SK-N-SH treated with all-trans-retinoic acid at 6 μM for 48 hours (cell line): Measurements from ENCODE around the gene PIK3R3.
A peak's percentile ranks its signal among the peaks of the same experiment; 100 is the strongest.

Experiments
- ATAC-seq: fragments of 200-7000 bp; cut with Tn5 transposase; 3 replicates; pipeline ENCODE4 v1.9.1; 2020; ENCODE audit warnings: mild to moderate bottlenecking, moderate library complexity
- ARNTL ChIP-seq: fragments of 450-650 bp; formaldehyde crosslinking; IDR thresholded peaks from 2 replicates; pipeline ENCODE4 v1.5.0; 2020; ENCODE audit warnings: low read depth, mild to moderate bottlenecking, moderate library complexity, borderline replicate concordance
- BACH2 ChIP-seq: fragments of 250-450 bp; sonication (Bioruptor Pico); IDR thresholded peaks from 2 replicates; pipeline ENCODE4 v1.9.0; 2021; ENCODE audit warnings: mild to moderate bottlenecking, borderline replicate concordance
- CREB5 ChIP-seq: fragments of 250-450 bp; sonication (Bioruptor Pico); IDR thresholded peaks from 2 replicates; pipeline ENCODE4 v1.5.1; 2020; ENCODE audit warnings: low read depth, mild to moderate bottlenecking, moderate library complexity
- CSDC2 ChIP-seq: fragments of 250-450 bp; sonication (Bioruptor Pico); IDR thresholded peaks from 2 replicates; pipeline ENCODE4 v1.5.0; 2020; ENCODE audit warnings: mild to moderate bottlenecking, moderate library complexity
- ESRRG ChIP-seq: fragments of 250-450 bp; sonication (Bioruptor Pico); IDR thresholded peaks from 2 replicates; pipeline ENCODE4 v1.6.1; 2021; ENCODE audit warnings: mild to moderate bottlenecking
- GLIS3 ChIP-seq: fragments of 250-450 bp; sonication (Bioruptor Pico); IDR thresholded peaks from 2 replicates; pipeline ENCODE4 v1.5.0; 2020; ENCODE audit warnings: mild to moderate bottlenecking, moderate library complexity
- OSR1 ChIP-seq: fragments of 250-450 bp; sonication (Bioruptor Pico); IDR thresholded peaks from 2 replicates; pipeline ENCODE4 v1.8.0; 2022; ENCODE audit warnings: moderate library complexity, mild to moderate bottlenecking, inconsistent platforms
- PATZ1 ChIP-seq: fragments of 250-450 bp; sonication (Bioruptor Pico); IDR thresholded peaks from 2 replicates; pipeline ENCODE4 v1.8.0; 2020; ENCODE audit warnings: mild to moderate bottlenecking, moderate library complexity, borderline replicate concordance
- PPARA ChIP-seq: fragments of 250-450 bp; sonication (Bioruptor Pico); IDR thresholded peaks from 2 replicates; pipeline ENCODE4 v1.5.0; 2020; ENCODE audit warnings: mild to moderate bottlenecking, borderline replicate concordance
- RARB ChIP-seq: fragments of 250-450 bp; sonication (Bioruptor Pico); IDR thresholded peaks from 2 replicates; pipeline ENCODE4 v1.8.0; 2021; ENCODE audit warnings: mild to moderate bottlenecking, moderate library complexity
- SNAI2 ChIP-seq: fragments of 250-450 bp; sonication (Bioruptor Pico); IDR thresholded peaks from 2 replicates; pipeline ENCODE4 v1.5.0; 2020; ENCODE audit warnings: mild to moderate bottlenecking, moderate library complexity
- TCF4 ChIP-seq: fragments of 250-450 bp; sonication (Bioruptor Pico); IDR thresholded peaks from 2 replicates; pipeline ENCODE4 v1.8.0; 2021; ENCODE audit warnings: mild to moderate bottlenecking, moderate library complexity, borderline replicate concordance
- TOX ChIP-seq: fragments of 250-450 bp; sonication (Bioruptor Pico); IDR thresholded peaks from 2 replicates; pipeline ENCODE4 v1.8.0; 2021; ENCODE audit warnings: mild to moderate bottlenecking, moderate library complexity, borderline replicate concordance
- TSHZ2 ChIP-seq: fragments of 250-450 bp; sonication (Bioruptor Pico); IDR thresholded peaks from 2 replicates; pipeline ENCODE4 v1.5.0; 2020; ENCODE audit warnings: mild to moderate bottlenecking, moderate library complexity
- ZC3H10 ChIP-seq: fragments of 250-450 bp; sonication (Bioruptor Pico); IDR thresholded peaks from 2 replicates; pipeline ENCODE4 v1.5.1; 2021; ENCODE audit warnings: mild to moderate bottlenecking, moderate library complexity
- ZFP3 ChIP-seq: fragments of 250-450 bp; sonication (Bioruptor Pico); IDR thresholded peaks from 2 replicates; pipeline ENCODE4 v1.5.0; 2020; ENCODE audit warnings: mild to moderate bottlenecking, moderate library complexity
- ZFP30 ChIP-seq: fragments of 450-650 bp; formaldehyde crosslinking; IDR thresholded peaks from 2 replicates; pipeline ENCODE4 v1.5.0; 2022; ENCODE audit warnings: mild to moderate bottlenecking, moderate library complexity
- ZNF565 ChIP-seq: fragments of 450-650 bp; formaldehyde crosslinking; conservative IDR thresholded peaks from 2 replicates; pipeline ENCODE4 v1.5.0; 2020; ENCODE audit warnings: low read depth, mild to moderate bottlenecking, moderate library complexity
- ZNF70 ChIP-seq: fragments of 450-650 bp; formaldehyde crosslinking; IDR thresholded peaks from 2 replicates; pipeline ENCODE4 v1.5.0; 2020; ENCODE audit warnings: mild to moderate bottlenecking, moderate library complexity
- ZNF8 ChIP-seq: fragments of 450-650 bp; formaldehyde crosslinking; IDR thresholded peaks from 2 replicates; pipeline ENCODE4 v1.5.0; 2020; ENCODE audit warnings: mild to moderate bottlenecking, moderate library complexity

PIK3R3 gene

GRCh38 chr1:46173361-46173856 is 41.0 kb upstream of the PIK3R3 start:
- no peak for TF ChIP-seq RARB (CRISPR knock-in tag)
- no peak for TF ChIP-seq ESRRG (CRISPR knock-in tag)
- no peak for TF ChIP-seq ZNF70 (CRISPR knock-in tag)
- no peak for TF ChIP-seq PPARA (CRISPR knock-in tag)
- TF ChIP-seq ZNF8 = no peak
- TF ChIP-seq ARNTL (CRISPR knock-in tag) = no peak
- TF ChIP-seq ZC3H10 (CRISPR knock-in tag) = no peak
- TF ChIP-seq TOX (CRISPR knock-in tag) = no peak
- no peak for TF ChIP-seq PATZ1 (CRISPR knock-in tag)
- no peak for TF ChIP-seq TSHZ2
- no peak for TF ChIP-seq ZFP3 (CRISPR knock-in tag)
- no peak for TF ChIP-seq OSR1
- TF ChIP-seq ZFP30 (CRISPR knock-in tag) = no peak
- no peak for TF ChIP-seq BACH2 (CRISPR knock-in tag)
- no peak for TF ChIP-seq SNAI2 (CRISPR knock-in tag)
- TF ChIP-seq CREB5 (CRISPR knock-in tag) = no peak
- TF ChIP-seq ZNF565 (CRISPR knock-in tag) = no peak
- TF ChIP-seq GLIS3 = no peak
- no peak for TF ChIP-seq CSDC2 (CRISPR knock-in tag)
- peak; percentile 22; the same call in 2 of the 3 replicates for ATAC-seq

- no peak for TF ChIP-seq RARB (CRISPR knock-in tag)
- no peak for TF ChIP-seq OSR1
- TF ChIP-seq GLIS3 = no peak
- TF ChIP-seq ARNTL (CRISPR knock-in tag) = no peak
- TF ChIP-seq TCF4 (CRISPR knock-in tag) = no peak
- TF ChIP-seq ZFP3 (CRISPR knock-in tag) = no peak
- TF ChIP-seq PATZ1 (CRISPR knock-in tag) = no peak
- no peak for TF ChIP-seq PPARA (CRISPR knock-in tag)
- TF ChIP-seq TOX (CRISPR knock-in tag) = no peak
- ATAC-seq = no peak
These were observed 39.9 kb upstream of the PIK3R3 start for GRCh38 chr1:46172321-46172720.

- no peak for TF ChIP-seq ZNF565 (CRISPR knock-in tag)
- no peak for TF ChIP-seq TOX (CRISPR knock-in tag)
- TF ChIP-seq ARNTL (CRISPR knock-in tag) = no peak
- TF ChIP-seq CREB5 (CRISPR knock-in tag) = no peak
- TF ChIP-seq BACH2 (CRISPR knock-in tag) = no peak
- TF ChIP-seq ZC3H10 (CRISPR knock-in tag) = no peak
- no peak for TF ChIP-seq SNAI2 (CRISPR knock-in tag)
- TF ChIP-seq TSHZ2 = no peak
- no peak for TF ChIP-seq PATZ1 (CRISPR knock-in tag)
- no peak for ATAC-seq
These were observed 39.4 kb upstream of the PIK3R3 start for GRCh38 chr1:46171871-46172270.
